Panc1 (cell line): Measurements from ENCODE around the gene PI4K2A. TPM values are rescaled to one million over a fixed set of nuclear protein-coding genes. Genes with fewer than 3 reads are reported as not detected.

Experiments
- ATAC-seq: fragments of 200-7000 bp; cut with Tn5 transposase; 2 replicates; pipeline ENCODE4 v1.9.1; 2020; ENCODE audit warnings: mild to moderate bottlenecking, moderate library complexity
- BruUV-seq: library from RNA; stranded (reverse); fragments of 400-500 nt; replicated peaks from 2 replicates; lab custom pipeline; 2021; lab: Mats Ljungman, UMichigan
- CTCF ChIA-PET: fragments of 300-600 bp; sonication (Branson Sonifier 250); formaldehyde crosslinking; loops from one replicate; lab custom pipeline; 2022; ENCODE audit warnings: antibody characterized with exemption; lab: Charles Lee
- POLR2A ChIA-PET: fragments of 300-600 bp; sonication (Branson Sonifier 250); formaldehyde crosslinking; loops from one replicate; lab custom pipeline; 2022; ENCODE audit warnings: antibody characterized with exemption; lab: Charles Lee
- DNase-seq: peaks from one replicate; pipeline ENCODE4 v3.0.0-alpha.2; 2010; ENCODE audit warnings: low read depth, low spot score
- H3K27ac ChIP-seq: 2 replicates; pipeline ENCODE4 v1.5.1; 2011; ENCODE audit warnings: mild to moderate bottlenecking, low read length, inconsistent platforms
- H3K27me3 ChIP-seq: fragments of 200-500 bp; sonication (Bioruptor generic); 2 replicates; pipeline ENCODE4 v1.6.0; 2014; ENCODE audit warnings: low read length, inconsistent platforms; ENCODE audit not compliant: control insufficient read depth, insufficient read depth
- H3K36me3 ChIP-seq: fragments of 200-500 bp; sonication (Bioruptor generic); 2 replicates; pipeline ENCODE4 v1.5.1; 2014; ENCODE audit warnings: inconsistent platforms, mild to moderate bottlenecking, low read length, moderate library complexity; ENCODE audit not compliant: control insufficient read depth, insufficient read depth
- H3K4me1 ChIP-seq: 2 replicates; pipeline ENCODE4 v1.5.1; 2011; ENCODE audit warnings: inconsistent platforms, mild to moderate bottlenecking, low read length, moderate library complexity; ENCODE audit not compliant: control insufficient read depth, insufficient read depth
- H3K4me3 ChIP-seq, 2 experiments: 2 replicates each; pipeline ENCODE4 v1.5.1; 2011 to 2012; ENCODE audit warnings: low read depth in 2 of 2, low read length in 2 of 2, mild to moderate bottlenecking in 2 of 2, inconsistent platforms in 1 of 2, moderate library complexity in 1 of 2
- H3K9me3 ChIP-seq: fragments of 200-500 bp; sonication (Bioruptor generic); 2 replicates; pipeline ENCODE4 v1.5.1; 2014; ENCODE audit warnings: low read depth, mild to moderate bottlenecking, inconsistent platforms, low read length, moderate library complexity; ENCODE audit not compliant: control insufficient read depth, insufficient read depth
- CTCF ChIP-seq: fragments of 450-650 bp; IDR thresholded peaks from 2 replicates; pipeline ENCODE4 v1.5.1; 2017; ENCODE audit warnings: mild to moderate bottlenecking
- POLR2AphosphoS5 ChIP-seq: IDR thresholded peaks from 2 replicates; pipeline ENCODE4 v1.6.1; 2012; ENCODE audit warnings: mild to moderate bottlenecking, low read depth, low read length, moderate library complexity
- REST ChIP-seq, 2 experiments: IDR thresholded peaks; 2 replicates each; pipeline ENCODE4 v1.6.1; 2011 to 2012; ENCODE audit warnings: low read depth in 2 of 2, control low read depth in 1 of 2, low read length in 1 of 2, mild to moderate bottlenecking in 1 of 2, moderate library complexity in 1 of 2; ENCODE audit not compliant: insufficient read depth in 1 of 2
- SIN3A ChIP-seq: IDR thresholded peaks from 2 replicates; pipeline ENCODE4 v1.6.1; 2012; ENCODE audit warnings: low read depth, mild to moderate bottlenecking, low read length, moderate library complexity, borderline replicate concordance; ENCODE audit not compliant: insufficient read depth
- TCF7L2 ChIP-seq: IDR thresholded peaks from 2 replicates; pipeline ENCODE4 v1.6.1; 2011; ENCODE audit warnings: mild to moderate bottlenecking, low read depth, low read length, inconsistent platforms
- in situ Hi-C: cut with HindIII; loops from 2 replicates; pipeline ENCODE4 v1.10.0; 2016; ENCODE audit warnings: low sequenced_read_pairs, low pct_unique_long_range_greater_than_20kb
- intact Hi-C: fragments of 100-400 bp; cut with micrococcal nuclease; formaldehyde crosslinking; loops from one replicate; pipeline ENCODE4 v1.10.0; 2022; ENCODE audit not compliant: unreplicated experiment
- total RNA-seq: library from RNA; stranded (reverse); gene quantifications from one replicate; pipeline ENCODE4 v1.2.1, GENCODE V29; 2021; ENCODE audit not compliant: unreplicated experiment

PI4K2A gene
- total RNA-seq, 1 experiment from 2014 or later = 22.8 TPM

DNA sequence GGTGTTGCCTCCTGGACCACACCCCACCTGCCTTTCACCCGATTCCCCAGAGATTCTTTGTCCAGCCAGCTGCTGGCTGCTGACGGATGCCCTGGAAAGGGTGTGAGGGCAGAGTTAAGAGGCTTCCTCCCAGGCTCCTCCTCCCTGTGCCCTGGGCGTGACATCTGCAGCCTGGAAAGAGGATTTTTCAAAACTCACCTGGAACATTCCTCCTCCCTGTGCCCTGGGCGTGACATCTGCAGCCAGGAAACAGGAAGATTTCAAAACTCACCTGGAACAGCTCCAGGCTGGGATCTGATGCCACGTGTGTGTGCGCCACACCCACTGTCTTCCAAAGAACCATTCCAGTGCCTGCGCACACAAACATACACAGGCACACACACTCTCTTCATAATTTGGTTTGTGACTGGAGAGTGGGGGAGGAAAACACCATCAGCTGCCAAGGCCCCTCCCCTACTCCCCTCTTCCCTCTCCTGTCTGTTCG lies 78.2 kb downstream of the PI4K2A start:
- BruUV-seq = no TSS peak

GRCh38 chr10:97719602-97720001 lies 79.1 kb downstream of the PI4K2A start:
- no peak overlapping the region for H3K4me3 ChIP-seq
- ATAC-seq (no peak), DNase-seq (no peak)
- peaks cover 17% of the 10 kb centered on the region for H3K4me1 ChIP-seq
- TF ChIP-seq POLR2AphosphoS5 = no peak
- TF ChIP-seq CTCF = no peak
- no peak for TF ChIP-seq TCF7L2
- TF ChIP-seq SIN3A = no peak
- TF ChIP-seq REST (IDR thresholded peaks at IDR 0.05; ENCODE audit: insufficient read depth in 1 of 2, low read depth in 2 of 2, low read length in 1 of 2) = no peak
- intact Hi-C loops (no loop called here), in situ Hi-C loops (no loop called here)
- POLR2A ChIA-PET = no interaction called here
- H3K27ac ChIP-seq = no peak overlapping the region
- H3K9me3 ChIP-seq = no peaks in the 10 kb centered on the region
- H3K27me3 ChIP-seq = no peaks in the 10 kb centered on the region
- BruUV-seq = no TSS peak
- H3K36me3 ChIP-seq = 0 out of 2 replicates have a peak, but pooled peaks cover 4% of the 10 kb centered on the region
- CTCF ChIA-PET = interaction anchor here (0.6 kb wide), 1 partner anchor 315 kb away, joined by 3 read pairs; no protein-coding TSS in a partner anchor

More for the DNA sequence above, 78.2 kb downstream of the PI4K2A start:
- Histone ChIP-seq H3K4me3 (no peak overlapping the region), H3K9me3 (no peaks in the 10 kb centered on the region), H3K36me3 (0 out of 2 replicates have a peak, but pooled peaks cover 4% of the 10 kb centered on the region), H3K4me1 (peaks cover 17% of the 10 kb centered on the region), H3K27me3 (no peaks in the 10 kb centered on the region), H3K27ac (no peak overlapping the region)
- intact Hi-C loops = no loop called here
- ChIA-PET POLR2A (no interaction called here), CTCF (interaction anchor here (0.6 kb wide), 1 partner anchor 314 kb away, joined by 3 read pairs; no protein-coding TSS in a partner anchor)
- TF ChIP-seq TCF7L2 = no peak
- no peak for TF ChIP-seq REST (IDR thresholded peaks at IDR 0.05; ENCODE audit: insufficient read depth in 1 of 2, low read depth in 2 of 2, low read length in 1 of 2)
- TF ChIP-seq POLR2AphosphoS5 = no peak
- TF ChIP-seq CTCF = no peak
- TF ChIP-seq SIN3A = no peak
- DNase-seq (no peak), ATAC-seq (no peak)
- in situ Hi-C loops = no loop called here
